Common myeloid progenitor, CD34-positive (primary cell): ENCODE data around the gene NEIL1. TPM values are rescaled to one million over a fixed set of nuclear protein-coding genes. Genes with fewer than 3 reads are reported as not detected.
"Not testable (repeated sequence)": the region's sequence is repeated elsewhere in the genome, so short reads cannot be mapped to it uniquely, and the experiment has no call there.

Experiments
- CTCF ChIA-PET: fragments of 350-600 bp; sonication (Branson Sonifier 250); formaldehyde crosslinking; loops from one replicate; lab custom pipeline; 2021; ENCODE audit warnings: antibody characterized with exemption; lab: Charles Lee
- POLR2A ChIA-PET: fragments of 350-600 bp; sonication (Branson Sonifier 250); formaldehyde crosslinking; loops from one replicate; lab custom pipeline; 2021; ENCODE audit warnings: antibody characterized with exemption; lab: Charles Lee
- DNase-seq, 3 donors: peaks; one replicate each; pipeline versions ENCODE4 v3.0.0 to v3.0.0-alpha.2; 2013
- H3K27ac ChIP-seq, 2 experiments: 1 replicate in 1 of 2; 2 replicates in 1 of 2; pipeline ENCODE4 v1.7.0; 2013; ENCODE audit warnings: inconsistent platforms in 2 of 2, low read length in 2 of 2, mild to moderate bottlenecking in 2 of 2, low read depth in 1 of 2, moderate library complexity in 1 of 2; ENCODE audit not compliant: severe bottlenecking in 2 of 2, insufficient read depth in 1 of 2, poor library complexity in 1 of 2
- H3K27me3 ChIP-seq, 5 experiments: replicated peaks in 2 of 5; 1 replicate in 3 of 5; 2 replicates in 2 of 5; pipeline versions ENCODE4 v1.6.1 to v1.7.0; 2013; ENCODE audit warnings: low read length in 4 of 5, mild to moderate bottlenecking in 2 of 5, moderate library complexity in 2 of 5, inconsistent platforms in 1 of 5; ENCODE audit not compliant: insufficient read depth in 5 of 5, control insufficient read depth in 4 of 5
- H3K36me3 ChIP-seq, 4 experiments: 1 replicate in 2 of 4; 2 replicates in 2 of 4; pipeline versions ENCODE4 v1.6.1 to v1.7.0; 2013; ENCODE audit warnings: low read length in 3 of 4, control low read depth in 1 of 4, mild to moderate bottlenecking in 1 of 4; ENCODE audit not compliant: control insufficient read depth in 4 of 4, insufficient read depth in 4 of 4
- H3K4me1 ChIP-seq, 4 experiments: 1 replicate in 3 of 4; 2 replicates in 1 of 4; pipeline versions ENCODE4 v1.6.1 to v1.7.1; 2013; ENCODE audit warnings: low read length in 3 of 4, mild to moderate bottlenecking in 3 of 4, control low read depth in 1 of 4, inconsistent platforms in 1 of 4, moderate library complexity in 1 of 4; ENCODE audit not compliant: control insufficient read depth in 4 of 4, insufficient read depth in 4 of 4; ENCODE audit errors: control extremely low read depth in 1 of 4
- H3K4me3 ChIP-seq, 7 experiments: 1 replicate in 4 of 7; 2 replicates in 3 of 7; pipeline versions ENCODE4 v1.5.1 to v1.7.0; 2013; ENCODE audit warnings: mild to moderate bottlenecking in 7 of 7, low read length in 6 of 7, moderate library complexity in 6 of 7, inconsistent platforms in 2 of 7, low read depth in 2 of 7, control low read depth in 1 of 7; ENCODE audit not compliant: insufficient read depth in 4 of 7, control insufficient read depth in 1 of 7; ENCODE audit errors: extremely low read depth in 1 of 7
- H3K9me3 ChIP-seq, 5 experiments: 1 replicate in 4 of 5; 2 replicates in 1 of 5; pipeline versions ENCODE4 v1.6.1 to v1.7.1; 2013; ENCODE audit warnings: low read length in 4 of 5, mild to moderate bottlenecking in 2 of 5, inconsistent platforms in 1 of 5, low read depth in 1 of 5, moderate library complexity in 1 of 5; ENCODE audit not compliant: control insufficient read depth in 4 of 5, insufficient read depth in 2 of 5; ENCODE audit errors: control extremely low read depth in 1 of 5
- WGBS: methylation state at CpG from one replicate; pipeline ENCODE4 v1.1.5; 2013; ENCODE audit not compliant: insufficient coverage; 5-methylcytosine and 5-hydroxymethylcytosine counted together
- polyA plus RNA-seq: library from polyadenylated mRNA; unstranded; fragments of 120-200 nt; gene quantifications from one replicate; pipeline ENCODE4 v1.2.1, GENCODE V29; 2013

Gene NEIL1, protein sequence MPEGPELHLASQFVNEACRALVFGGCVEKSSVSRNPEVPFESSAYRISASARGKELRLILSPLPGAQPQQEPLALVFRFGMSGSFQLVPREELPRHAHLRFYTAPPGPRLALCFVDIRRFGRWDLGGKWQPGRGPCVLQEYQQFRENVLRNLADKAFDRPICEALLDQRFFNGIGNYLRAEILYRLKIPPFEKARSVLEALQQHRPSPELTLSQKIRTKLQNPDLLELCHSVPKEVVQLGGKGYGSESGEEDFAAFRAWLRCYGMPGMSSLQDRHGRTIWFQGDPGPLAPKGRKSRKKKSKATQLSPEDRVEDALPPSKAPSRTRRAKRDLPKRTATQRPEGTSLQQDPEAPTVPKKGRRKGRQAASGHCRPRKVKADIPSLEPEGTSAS
- 7.9 TPM for polyA plus RNA-seq

DNA sequence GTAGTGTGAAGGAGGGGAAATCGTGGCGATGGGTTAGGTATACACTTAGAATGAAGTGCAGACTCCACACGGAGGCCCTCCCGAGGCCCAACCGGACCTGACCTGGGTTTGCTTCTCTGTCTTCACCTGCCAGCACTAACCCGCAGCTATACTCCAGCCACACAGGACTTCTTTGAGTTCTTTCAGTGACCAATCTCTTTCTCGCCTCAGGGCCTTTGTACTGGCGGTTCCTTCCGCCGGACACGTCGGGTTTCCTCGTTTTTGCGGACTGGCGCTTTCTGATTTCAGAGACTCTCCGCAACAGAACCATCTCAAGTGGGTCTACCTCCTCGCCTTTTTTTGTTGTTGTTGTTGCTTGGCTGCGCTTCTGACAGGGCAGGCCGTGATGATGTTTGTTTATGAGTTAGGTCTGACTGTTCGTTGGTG is at the start of gene NEIL1:
Gene NEIL1 (plus strand): TSS at position 244 of the 426 bp plus-strand sequence. CDS start 1,867 bp downstream, outside the sequence.
- WGBS = 13% methylated on average over 14 of the region's 20 CpGs
- Histone ChIP-seq H3K27ac (no peak within 1 kb of the TSS), H3K4me1 (peaks cover 7 to 44% (median 36%) of the 10 kb centered on the region in 4 experiments), H3K9me3 (peaks cover 0 to 29% (median 19%) of the 10 kb centered on the region in 5 experiments), H3K27me3 (peaks cover 0 to 26% (median 4%) of the 10 kb centered on the region in 5 experiments), H3K36me3 (peaks cover 0 to under 1% (median 0%) of the 10 kb centered on the region in 4 experiments), H3K4me3 (peak within 1 kb of the TSS; percentile 52 to 84 (median 68))
- POLR2A ChIA-PET = interaction anchor here (0.6 to 0.7 kb wide), 2 partner anchors 19 to 21 kb away, joined by 3 read pairs; no protein-coding TSS in a partner anchor
- CTCF ChIA-PET = interaction anchor here (2.9 kb wide), 1 partner anchor 21 kb away, joined by 11 read pairs; the partner anchor contains the start of gene MAN2C1
- no peak for DNase-seq

DNA sequence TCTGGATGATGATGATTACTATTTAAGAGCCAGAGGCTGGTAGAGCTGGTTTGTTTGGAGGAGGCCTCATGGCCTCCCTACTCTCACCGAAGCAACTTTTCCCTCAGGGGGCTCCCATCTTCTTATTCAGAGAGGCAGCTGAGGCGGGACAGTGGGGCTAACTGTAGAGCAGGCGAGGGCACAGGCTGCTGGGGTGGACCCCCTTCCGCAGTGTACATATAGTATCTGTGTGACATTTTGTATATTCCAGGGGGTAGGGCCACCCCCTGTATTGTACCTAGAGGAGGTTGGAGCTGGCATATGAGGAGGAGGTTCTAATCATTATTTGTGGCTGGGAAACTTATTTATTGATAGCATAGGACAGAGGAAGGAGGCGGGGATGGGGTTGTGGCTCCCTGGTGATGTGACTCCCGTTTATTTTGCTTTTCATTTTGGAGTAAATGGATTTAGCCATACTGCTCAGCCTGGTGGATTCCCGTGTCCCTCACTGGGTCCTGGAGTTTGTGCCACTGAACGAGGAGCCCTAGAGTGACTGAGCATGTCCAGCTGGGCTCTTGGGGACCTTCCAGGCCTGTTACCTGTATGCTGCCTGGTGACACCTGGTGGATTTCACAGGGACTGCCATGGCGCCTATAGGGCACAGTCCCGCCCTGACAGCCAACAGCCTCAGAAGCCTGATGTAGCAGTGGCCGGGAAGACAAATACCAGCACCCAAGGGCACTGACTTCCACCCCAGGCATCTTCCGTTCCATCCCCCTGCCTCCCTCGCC is 48.1 kb upstream of the NEIL1 start:
- WGBS = no CpG with 5 or more reads among the region's 13 CpGs
- H3K4me1 ChIP-seq, H3K9me3 ChIP-seq, H3K27me3 ChIP-seq, H3K36me3 ChIP-seq, POLR2A ChIA-PET, H3K27ac ChIP-seq, H3K4me3 ChIP-seq, DNase-seq: not testable (repeated sequence)
- CTCF ChIA-PET = interaction anchor here (0.6 kb wide), 3 partner anchors 28 to 273 kb away, joined by 3 to 4 read pairs (median 3); no protein-coding TSS in a partner anchor

DNA sequence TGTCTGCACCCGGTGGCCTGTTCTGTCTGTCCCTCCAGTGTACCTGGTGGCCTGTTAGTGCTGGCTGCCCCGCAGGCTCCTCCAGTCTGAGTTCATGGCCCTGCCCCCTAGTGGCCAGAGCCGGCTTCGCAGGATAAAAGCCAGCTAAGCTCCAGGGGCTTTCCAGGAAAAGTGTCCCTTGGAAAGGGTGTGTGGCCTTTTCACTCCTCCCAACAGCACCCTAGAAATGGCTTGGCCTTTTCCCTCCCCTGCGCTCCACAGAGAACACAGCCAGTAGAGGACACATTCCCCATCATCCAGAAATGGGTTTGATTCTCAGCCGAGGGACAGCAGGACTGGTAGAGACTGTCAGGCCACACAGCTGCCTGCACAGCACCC is 47.5 kb upstream of the NEIL1 start:
- H3K27me3 ChIP-seq, H3K4me1 ChIP-seq, DNase-seq, H3K27ac ChIP-seq, CTCF ChIA-PET, POLR2A ChIA-PET, H3K9me3 ChIP-seq, H3K36me3 ChIP-seq, H3K4me3 ChIP-seq: not testable (repeated sequence)
- no CpG with 5 or more reads among the region's 6 CpGs for WGBS

DNA sequence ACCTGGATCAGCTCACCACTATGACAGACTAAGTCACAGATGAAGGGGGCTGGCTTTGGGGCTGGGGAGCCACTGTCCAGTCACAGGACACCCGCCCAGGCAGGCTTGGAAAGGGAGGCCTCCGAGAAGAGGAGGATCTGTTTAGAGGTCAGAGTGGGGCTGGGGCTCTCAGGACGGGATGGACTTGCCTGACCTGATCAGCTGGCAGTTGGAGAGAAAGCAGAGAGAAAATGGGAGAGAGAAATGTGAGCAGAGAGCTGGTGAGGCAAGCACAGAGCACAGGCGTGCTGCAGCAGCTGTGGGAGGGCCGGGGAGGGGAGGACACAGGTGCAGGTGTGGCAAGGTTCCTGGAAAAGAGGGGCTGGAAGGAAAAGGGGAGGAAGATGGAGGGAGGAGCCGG is 46.8 kb upstream of the NEIL1 start:
- POLR2A ChIA-PET, H3K36me3 ChIP-seq, H3K9me3 ChIP-seq, CTCF ChIA-PET, H3K27me3 ChIP-seq, H3K4me3 ChIP-seq, H3K27ac ChIP-seq, H3K4me1 ChIP-seq, DNase-seq: not testable (repeated sequence)
- WGBS = 72% methylated on average over 5 of the region's 6 CpGs

- POLR2A ChIA-PET = no interaction called here
- H3K4me3 ChIP-seq = no peak overlapping the region
- no peaks in the 10 kb centered on the region for H3K27me3 ChIP-seq
- no peaks in the 10 kb centered on the region for H3K36me3 ChIP-seq
- CTCF ChIA-PET = no interaction called here
- no peak overlapping the region for H3K27ac ChIP-seq
- DNase-seq = no peak
- no peaks in the 10 kb centered on the region for H3K4me1 ChIP-seq
- no peaks in the 10 kb centered on the region for H3K9me3 ChIP-seq
- WGBS = 98% methylated on average over 8 of the region's 9 CpGs
Observed at GRCh38 chr15:75302318-75302717, 44.5 kb upstream of the NEIL1 start.

DNA sequence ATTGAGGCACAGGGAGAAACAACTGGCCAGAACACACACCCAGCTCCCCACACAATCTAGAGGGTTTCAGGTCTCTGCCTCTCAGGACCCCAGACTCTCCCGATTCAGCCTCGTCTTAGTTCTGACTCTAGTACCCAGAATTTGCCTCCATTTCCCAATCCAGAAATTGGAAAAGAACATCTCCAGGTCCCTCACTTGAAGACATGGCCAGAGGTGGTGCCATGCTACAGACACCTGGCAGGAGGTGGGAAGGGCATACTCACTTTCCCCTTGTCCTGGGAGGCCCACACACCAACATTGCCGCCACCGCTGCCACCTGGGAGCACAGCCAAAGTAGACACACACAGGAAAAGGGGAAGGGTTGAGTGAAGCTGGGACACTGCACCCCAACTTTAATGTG is 44.1 kb upstream of the NEIL1 start:
- H3K27me3 ChIP-seq, H3K4me1 ChIP-seq, H3K36me3 ChIP-seq, DNase-seq, CTCF ChIA-PET, H3K4me3 ChIP-seq, H3K9me3 ChIP-seq, H3K27ac ChIP-seq, POLR2A ChIA-PET: not testable (repeated sequence)
- 94% methylated on average over 2 of the region's 4 CpGs for WGBS
